Cardiac muscle cell (in vitro differentiated cells and primary cell): Measurements from ENCODE around the gene CSNK2B. TPM values are rescaled to one million over a fixed set of nuclear protein-coding genes. Genes with fewer than 3 reads are reported as not detected.

Source experiments
- DNase-seq, 2 donors: peaks; one replicate each; pipeline versions ENCODE4 v3.0.0 to v3.0.0-alpha.2; 2010 to 2017; ENCODE audit warnings: low read depth in 1 of 2, low spot score in 1 of 2
- H3K27ac ChIP-seq: fragments of 200-600 bp; sonication (generic); 2 replicates; pipeline ENCODE4 v1.5.1; 2016
- H3K27me3 ChIP-seq: fragments of 200-600 bp; sonication (generic); 2 replicates; pipeline ENCODE4 v1.6.0; 2016; ENCODE audit warnings: control low read depth
- H3K36me3 ChIP-seq: fragments of 200-600 bp; sonication (generic); 2 replicates; pipeline ENCODE4 v1.5.1; 2016; ENCODE audit warnings: control low read depth
- H3K4me1 ChIP-seq: fragments of 200-600 bp; sonication (generic); 2 replicates; pipeline ENCODE4 v1.8.1; 2017; ENCODE audit warnings: low read depth, mild to moderate bottlenecking, mixed run types
- H3K4me3 ChIP-seq: fragments of 200-600 bp; sonication (generic); 2 replicates; pipeline ENCODE4 v1.5.1; 2016; ENCODE audit warnings: mild to moderate bottlenecking
- H3K9me3 ChIP-seq: fragments of 200-600 bp; sonication (generic); 2 replicates; pipeline ENCODE4 v1.5.1; 2017; ENCODE audit warnings: low read depth, mild to moderate bottlenecking, control low read depth
- CTCF ChIP-seq: IDR thresholded peaks from 2 replicates; pipeline ENCODE4 v1.5.1; 2012; ENCODE audit warnings: low read depth, mild to moderate bottlenecking, low read length
- polyA plus RNA-seq: library from polyadenylated mRNA; unstranded; fragments of >200 nt; fragmentation: Nextera tagmentation; extraction: Ambion mirVana; gene quantifications from 2 replicates; pipeline ENCODE4 v1.2.1, GENCODE V29; 2016
- total RNA-seq: library from RNA; depleted of rRNA; stranded (reverse); fragments of >200 nt; gene quantifications from 2 replicates; pipeline ENCODE4 v1.2.3, GENCODE V29; 2016

Gene CSNK2B
- total and polyA plus RNA-seq, 2 experiments from 2014 or later, result 277 to 310 TPM

GRCh38 chr6:31687321-31687720, 21.4 kb downstream of the CSNK2B start:
- no peak for TF ChIP-seq CTCF
- no peak overlapping the region for H3K27ac ChIP-seq
- H3K36me3 ChIP-seq, result peaks cover 40% of the 10 kb centered on the region
- H3K9me3 ChIP-seq, result no peaks in the 10 kb centered on the region
- H3K4me3 ChIP-seq, result no peak overlapping the region
- peaks cover under 1% of the 10 kb centered on the region for H3K27me3 ChIP-seq
- no peak for DNase-seq
- H3K4me1 ChIP-seq, result no peaks in the 10 kb centered on the region

GRCh38 chr6:31687860-31688693, 22.2 kb downstream of the CSNK2B start:
- H3K36me3 ChIP-seq, result peaks cover 46% of the 10 kb centered on the region

GRCh38 chr6:31689249-31690110, 23.6 kb downstream of the CSNK2B start:
- Histone ChIP-seq H3K27me3 (no peaks in the 10 kb centered on the region), H3K4me3 (no peak overlapping the region), H3K36me3 (peaks cover 47% of the 10 kb centered on the region), H3K4me1 (no peaks in the 10 kb centered on the region), H3K27ac (no peak overlapping the region), H3K9me3 (no peaks in the 10 kb centered on the region)
- peak; percentile 39 for TF ChIP-seq CTCF
- DNase-seq, result no peak

More at GRCh38 chr6:31687860-31688693, 22.2 kb downstream of the CSNK2B start:
- no peaks in the 10 kb centered on the region for H3K9me3 ChIP-seq
- H3K27ac ChIP-seq, result no peak overlapping the region
- H3K4me3 ChIP-seq, result no peak overlapping the region
- no peak for TF ChIP-seq CTCF
- no peak for DNase-seq
- no peaks in the 10 kb centered on the region for H3K4me1 ChIP-seq
- no peaks in the 10 kb centered on the region for H3K27me3 ChIP-seq

- Histone ChIP-seq H3K4me1 (no peaks in the 10 kb centered on the region), H3K9me3 (no peaks in the 10 kb centered on the region), H3K36me3 (peaks cover 54% of the 10 kb centered on the region), H3K27ac (no peak overlapping the region), H3K27me3 (no peaks in the 10 kb centered on the region), H3K4me3 (no peak overlapping the region)
- no peak for TF ChIP-seq CTCF
- peak in 1 of 2 donors; percentile 22 for DNase-seq
Observed at GRCh38 chr6:31690231-31691077, 24.6 kb downstream of the CSNK2B start.

- Histone ChIP-seq H3K27me3 (no peaks in the 10 kb centered on the region), H3K9me3 (no peaks in the 10 kb centered on the region), H3K4me3 (no peak overlapping the region), H3K36me3 (peaks cover 50% of the 10 kb centered on the region), H3K27ac (no peak overlapping the region), H3K4me1 (no peaks in the 10 kb centered on the region)
- no peak for TF ChIP-seq CTCF
- DNase-seq, result no peak
Observed at GRCh38 chr6:31691078-31691463, 25.2 kb downstream of the CSNK2B start.
